HG03280 (cell line): ENCODE results near the gene ZNF180.
"Not testable (repeated sequence)": the region's sequence is repeated elsewhere in the genome, so short reads cannot be mapped to it uniquely, and the experiment has no call there.

Experiments
- ATAC-seq: cut with Tn5 transposase; IDR thresholded peaks from one replicate; pipeline ENCODE4 v1.9.1; 2021; ENCODE audit warnings: mild to moderate bottlenecking, moderate library complexity; ENCODE audit not compliant: unreplicated experiment

ZNF180 gene

DNA sequence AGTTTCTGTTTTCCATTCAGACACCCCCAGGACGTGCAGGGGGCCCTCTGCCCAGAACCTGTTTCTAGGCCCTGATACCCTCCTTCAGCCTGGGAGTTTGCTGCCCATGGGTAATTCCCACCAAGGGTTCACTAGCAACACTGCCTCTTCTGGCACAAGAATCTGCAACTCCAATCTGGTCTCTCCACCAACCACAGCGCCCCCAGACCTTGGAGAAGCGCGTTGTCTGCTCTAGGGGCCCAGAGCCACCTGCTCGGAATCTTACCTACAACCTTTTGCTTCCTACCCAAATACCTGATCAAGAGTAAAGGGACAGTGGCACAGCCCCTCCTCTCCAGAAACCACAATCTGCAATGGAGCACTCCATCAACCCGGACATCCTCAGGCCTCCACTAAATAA is 763 bp downstream of the ZNF180 start:
- ATAC-seq, result no peak

DNA sequence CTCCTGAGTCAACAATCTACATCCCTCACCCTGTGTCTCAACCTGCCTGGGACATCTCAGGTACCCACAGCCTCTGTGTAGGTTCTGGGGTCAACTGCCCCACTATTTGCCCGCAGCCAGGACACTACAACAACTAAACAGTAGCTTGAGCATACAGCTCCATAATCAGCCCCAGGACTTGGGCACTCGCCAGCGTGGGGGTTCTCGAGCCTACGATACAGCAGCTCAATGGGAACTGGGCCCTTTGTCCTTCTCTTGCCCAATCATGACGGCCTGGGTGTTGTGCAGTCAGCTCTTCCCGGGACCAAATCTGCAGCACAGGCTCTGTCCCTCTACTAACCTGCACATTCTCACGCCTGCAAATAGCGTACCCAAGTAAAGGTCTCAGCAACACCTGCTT is 1.3 kb downstream of the ZNF180 start:
- no peak for ATAC-seq

DNA sequence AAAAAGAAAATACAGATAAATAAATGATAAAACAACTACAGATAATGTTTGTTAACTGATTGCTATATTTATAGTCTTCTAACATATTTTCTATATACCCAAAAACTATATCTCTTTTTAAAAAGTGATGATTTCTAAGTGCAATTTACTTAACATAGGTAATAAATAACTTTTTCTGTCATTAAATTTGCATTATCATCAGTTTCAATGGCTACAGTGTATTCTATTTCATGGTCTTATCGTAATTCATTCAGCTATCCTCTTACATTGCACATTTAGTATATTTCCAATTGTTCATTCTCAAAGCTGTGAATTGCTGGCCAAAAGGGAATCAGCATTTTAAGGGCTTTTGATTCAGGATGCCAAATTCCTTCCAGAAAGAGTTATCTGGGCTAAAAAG is 3.6 kb downstream of the ZNF180 start:
- ATAC-seq, result no peak

DNA sequence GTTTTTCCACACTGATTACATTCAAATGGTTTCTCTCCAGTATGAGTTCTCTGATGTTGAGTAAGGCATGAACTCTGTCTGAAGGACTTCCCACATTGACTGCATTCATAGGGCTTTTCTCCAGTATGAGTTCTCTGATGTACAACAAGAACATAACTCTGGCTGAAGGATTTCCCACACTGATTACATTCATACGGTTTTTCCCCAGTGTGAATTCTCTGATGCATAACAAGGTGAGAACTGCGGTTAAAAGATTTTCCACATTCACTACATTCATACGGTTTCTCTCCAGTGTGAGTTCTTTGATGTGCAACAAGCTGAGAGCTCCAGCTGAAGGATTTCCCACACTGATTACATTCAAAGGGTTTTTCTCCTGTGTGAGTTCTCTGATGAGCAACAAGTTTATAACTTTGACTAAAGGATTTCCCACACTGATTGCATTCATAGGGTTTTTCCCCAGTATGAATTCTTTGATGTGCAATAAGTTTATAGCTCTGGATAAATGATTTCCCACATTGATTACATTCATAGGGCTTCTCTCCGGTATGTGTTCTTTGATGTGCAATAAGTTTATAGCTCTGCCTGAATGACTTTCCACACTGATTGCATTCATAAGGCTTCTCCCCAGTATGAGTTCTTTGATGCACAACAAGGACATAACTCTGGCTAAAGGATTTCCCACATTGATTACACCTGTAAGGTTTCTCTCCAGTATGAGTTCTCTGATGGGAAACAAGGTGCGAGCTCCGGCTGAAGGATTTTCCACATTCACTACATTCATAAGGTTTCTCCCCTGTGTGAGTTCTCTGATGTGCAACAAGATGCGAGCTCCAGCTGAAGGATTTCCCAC is 23.5 kb downstream of the ZNF180 start:
- ATAC-seq, result no peak

DNA sequence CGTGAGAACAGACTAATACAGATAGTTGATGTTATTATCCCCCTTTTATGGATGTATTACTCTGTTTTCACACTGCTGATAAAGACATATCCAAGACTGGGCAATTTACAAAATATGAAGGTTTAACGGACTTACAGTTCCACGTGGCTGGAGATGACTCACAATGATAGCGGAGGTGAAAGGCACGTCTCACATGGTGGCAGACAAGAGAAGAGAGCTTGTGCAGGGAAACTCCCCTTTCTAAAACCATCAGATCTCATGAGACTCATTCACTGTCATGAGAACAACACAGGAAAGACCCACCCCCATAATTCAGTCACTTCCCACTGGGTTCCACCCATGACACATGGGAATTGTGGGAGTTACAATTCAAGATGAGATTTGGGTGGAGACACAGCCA is 31.6 kb downstream of the ZNF180 start:
- not testable (repeated sequence) for ATAC-seq

DNA sequence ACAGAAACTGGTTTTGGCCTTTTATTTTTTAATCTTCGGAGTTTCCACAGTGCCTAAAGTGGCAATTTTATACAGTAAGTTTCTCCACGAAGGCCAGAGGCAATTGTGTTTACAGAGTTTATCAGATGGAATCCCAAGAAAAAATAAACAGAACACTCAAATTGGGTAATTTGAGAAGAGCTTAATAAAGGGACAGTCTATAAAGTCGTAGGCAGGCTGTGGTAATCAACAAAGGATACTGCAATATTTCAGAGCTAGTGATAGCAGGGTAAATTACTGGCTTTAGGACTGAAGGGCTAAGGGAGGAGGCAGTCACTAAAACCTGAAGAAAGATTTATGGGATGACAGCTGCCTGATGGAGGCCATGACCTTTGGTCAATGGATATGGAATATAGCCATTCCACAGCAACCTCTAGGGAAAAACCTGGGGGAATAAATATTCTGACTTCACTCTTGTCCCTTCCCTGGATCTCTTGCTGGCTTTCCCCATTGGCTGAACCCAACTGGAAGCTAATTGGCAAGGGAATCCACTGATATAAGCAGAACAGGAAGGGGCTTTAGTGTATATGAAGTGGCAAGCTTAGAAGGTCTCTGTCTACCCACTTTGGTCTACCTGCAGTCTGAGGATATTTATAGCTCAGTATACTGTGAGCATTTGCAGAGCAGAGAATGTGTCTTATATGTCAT is 37.6 kb downstream of the ZNF180 start:
- ATAC-seq, result not testable (repeated sequence)

DNA sequence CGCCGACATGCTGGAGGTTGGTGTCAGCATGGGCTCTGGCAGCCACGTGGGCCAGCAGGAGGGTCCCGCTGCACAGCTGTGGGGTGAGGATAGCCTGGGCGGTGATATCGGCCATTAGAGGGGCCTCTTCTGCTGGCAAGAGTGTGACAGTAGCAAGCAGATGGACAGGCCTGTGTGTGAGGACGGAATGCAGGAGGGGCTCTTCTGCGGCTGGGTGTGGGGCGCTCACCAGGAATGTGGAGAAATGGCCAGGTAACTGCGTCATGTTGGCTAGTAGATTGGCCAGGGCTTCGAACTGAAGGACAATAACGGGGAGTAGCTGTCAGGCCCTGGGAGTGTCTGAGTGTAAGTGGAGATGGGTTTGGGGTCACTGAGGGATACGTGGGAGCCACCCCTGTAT is 44.3 kb downstream of the ZNF180 start:
- ATAC-seq, result not testable (repeated sequence)

DNA sequence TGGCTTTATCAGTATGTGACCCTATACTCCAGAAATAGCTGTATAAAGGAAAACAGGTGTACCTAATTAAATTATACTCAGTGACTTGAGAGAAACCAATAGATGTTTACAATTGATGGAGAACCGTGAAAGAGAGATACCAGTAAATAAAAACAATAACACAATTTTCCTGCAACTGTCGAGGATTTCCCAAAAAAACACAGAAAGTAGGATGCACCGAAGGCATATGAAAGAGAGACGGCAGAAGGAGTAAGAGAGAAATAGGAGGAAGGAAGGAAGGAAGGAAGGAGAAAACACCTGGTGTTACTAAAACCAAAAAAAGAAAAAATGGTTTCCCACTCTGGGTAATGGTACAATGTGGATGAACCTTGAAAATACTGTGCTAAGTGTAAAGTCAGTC is 45.2 kb downstream of the ZNF180 start:
- ATAC-seq, result no peak

DNA sequence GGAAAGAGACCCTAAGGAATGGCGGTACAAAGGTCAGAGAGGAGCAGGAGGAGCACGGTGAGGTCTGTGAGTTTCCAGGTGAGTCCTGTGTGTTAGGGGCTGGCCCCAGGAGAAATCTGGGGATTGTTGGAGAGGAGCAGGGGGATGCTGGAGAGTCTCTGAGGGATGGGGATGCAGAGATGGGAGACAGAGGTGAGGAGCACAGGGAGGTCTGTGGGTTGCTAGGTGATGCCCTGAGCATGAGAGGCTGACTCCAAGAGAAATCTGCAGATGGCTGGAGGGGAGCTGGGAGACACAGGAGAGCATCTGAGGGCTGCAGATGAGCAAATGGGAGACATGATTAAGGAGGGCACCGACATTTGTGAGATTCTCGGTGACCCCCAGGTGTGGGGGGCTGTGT is 48.0 kb downstream of the ZNF180 start:
- ATAC-seq, result no peak

DNA sequence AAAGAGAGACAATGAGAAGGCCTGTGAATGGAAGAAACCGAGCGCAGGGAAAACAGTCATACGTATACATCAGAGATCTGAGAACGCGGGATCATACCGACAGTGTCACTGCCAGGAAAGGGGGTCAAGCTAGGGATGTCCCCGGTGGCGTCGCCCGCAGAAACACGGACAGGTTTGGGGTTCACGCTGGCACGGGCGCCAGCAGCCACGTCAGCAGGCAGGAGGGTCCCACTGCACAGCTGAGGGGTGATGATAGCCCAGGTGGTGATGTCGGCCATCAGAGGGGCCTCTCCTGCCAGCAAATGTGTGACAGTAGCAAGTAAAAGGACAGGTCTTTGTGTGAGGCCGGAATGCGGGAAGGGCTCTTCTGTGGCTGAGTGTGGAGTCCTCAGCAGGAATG is 48.6 kb downstream of the ZNF180 start:
- no peak for ATAC-seq

DNA sequence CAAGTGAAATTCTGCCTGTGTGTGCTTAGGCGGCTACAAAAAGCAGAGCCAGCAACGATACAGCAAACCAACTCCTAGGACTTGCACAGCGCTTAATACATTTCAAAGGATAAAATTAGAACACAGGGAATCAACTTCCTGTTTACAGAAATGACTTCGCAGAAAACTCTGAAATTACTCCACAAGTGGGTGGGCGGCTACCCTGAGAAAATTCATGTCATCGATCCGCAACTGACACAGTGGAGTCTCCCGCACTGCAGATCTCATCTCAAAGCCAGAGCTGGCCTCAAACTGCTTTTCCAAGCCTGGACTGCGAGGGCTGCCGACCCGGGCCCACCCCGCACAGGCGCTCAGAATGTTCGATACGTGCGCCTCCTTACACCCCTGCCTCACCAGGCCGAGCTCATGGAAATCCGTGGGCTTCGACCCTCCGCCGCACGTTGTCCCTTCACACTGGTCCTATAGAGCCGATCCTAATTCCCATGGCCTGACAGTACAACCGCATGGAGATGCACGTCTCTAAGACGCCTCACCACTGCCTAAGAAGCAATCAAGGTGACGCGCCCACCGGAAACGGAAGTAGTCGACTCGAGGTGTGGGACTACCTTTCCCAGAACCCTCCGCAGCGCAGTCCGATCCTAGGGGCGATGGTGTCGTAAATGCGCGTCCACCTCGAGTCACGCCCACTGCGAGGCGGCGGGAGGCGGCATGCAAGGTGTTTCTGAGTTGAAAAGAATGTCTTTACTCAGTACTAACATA is 52.2 kb downstream of the ZNF180 start, which contains the start of gene ZNF229:
ZNF229 (minus strand) TSS at position 557 of the 759 bp plus-strand sequence. CDS start 5,625 bp downstream, outside the sequence.
- no peak for ATAC-seq

DNA sequence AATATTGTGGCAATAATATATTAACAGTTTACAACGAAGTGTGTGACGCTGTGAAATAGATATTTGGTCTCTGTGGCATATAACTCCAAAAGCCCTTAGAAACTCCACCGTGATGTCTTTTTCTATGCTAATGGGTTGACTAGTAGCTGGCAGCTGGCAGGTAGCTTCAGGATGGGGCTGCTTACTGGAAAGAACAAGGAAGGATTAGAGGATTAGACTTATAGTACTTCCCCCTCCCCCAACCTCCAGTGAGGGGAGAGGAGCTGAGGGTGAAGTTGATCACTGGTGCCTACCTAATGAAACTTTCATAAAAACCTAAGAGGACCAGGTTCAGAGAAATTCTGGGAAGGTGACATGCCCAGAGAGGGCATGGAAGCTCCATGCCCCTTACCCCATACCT is 61.9 kb downstream of the ZNF180 start:
- no peak for ATAC-seq

DNA sequence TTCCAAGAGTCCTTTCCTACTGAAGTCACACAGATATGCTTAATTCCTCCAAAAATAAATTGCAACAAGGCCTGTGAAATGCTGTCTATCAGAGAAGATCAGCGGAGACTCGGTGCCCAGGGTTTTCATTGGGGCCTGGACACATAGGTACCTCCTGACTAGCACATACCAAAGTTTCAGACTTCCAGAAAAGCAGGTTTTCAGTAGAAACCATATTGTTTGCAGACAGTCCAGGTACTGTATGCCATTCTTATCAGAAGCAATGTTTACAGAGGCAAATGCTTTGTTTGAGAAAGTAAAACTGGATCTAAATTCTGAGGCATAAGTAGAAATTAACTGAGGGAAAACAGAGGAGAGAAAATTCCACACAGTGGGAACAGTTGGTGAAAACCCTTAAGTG is 64.9 kb downstream of the ZNF180 start:
- ATAC-seq, result no peak

DNA sequence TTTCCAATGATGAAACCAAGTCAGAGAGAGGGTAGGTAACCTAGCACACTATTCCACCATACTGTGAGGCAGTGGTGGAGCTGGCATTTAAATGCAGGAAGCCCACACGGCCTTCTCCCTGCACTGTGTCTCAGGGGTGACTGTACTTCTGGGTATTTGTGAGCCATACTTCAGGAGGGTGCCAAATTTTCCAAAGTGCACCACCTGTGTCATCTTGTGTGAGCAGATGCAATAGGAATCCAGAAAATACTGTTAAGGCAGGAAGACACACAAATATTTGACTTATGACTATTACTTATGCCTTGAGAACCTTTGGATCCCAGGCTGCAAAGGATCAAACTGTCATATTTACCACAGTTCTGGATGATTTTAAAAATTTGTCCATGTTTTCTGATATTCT is 69.4 kb downstream of the ZNF180 start:
- no peak for ATAC-seq
